A673 (cell line): ENCODE measurements around the gene NR2F1-AS1. TPM values are rescaled to one million over a fixed set of nuclear protein-coding genes. Genes with fewer than 3 reads are reported as not detected.

Experiments used
- BruUV-seq: library from RNA; stranded (reverse); fragments of 400-500 nt; replicated peaks from 2 replicates; lab custom pipeline; 2021; lab: Mats Ljungman, UMichigan
- CTCF ChIA-PET: fragments of 300-600 bp; sonication (Branson Sonifier 250); formaldehyde crosslinking; loops from one replicate; lab custom pipeline; 2022; ENCODE audit warnings: antibody characterized with exemption; lab: Charles Lee
- POLR2A ChIA-PET: fragments of 300-600 bp; sonication (Branson Sonifier 250); formaldehyde crosslinking; loops from one replicate; lab custom pipeline; 2022; ENCODE audit warnings: antibody characterized with exemption; ENCODE audit not compliant: low non-redundant PET; lab: Charles Lee
- DNase-seq: peaks from one replicate; pipeline ENCODE4 v3.0.0-alpha.2; 2015; ENCODE audit warnings: low spot score
- H3K27ac ChIP-seq: fragments of 200-600 bp; sonication (generic); 2 replicates; pipeline ENCODE4 v1.5.1; 2016; ENCODE audit warnings: mixed run types, low read depth, mild to moderate bottlenecking, mixed read lengths, antibody characterized with exemption, low read length; ENCODE audit not compliant: poor library complexity, severe bottlenecking
- H3K27me3 ChIP-seq: fragments of 200-600 bp; sonication (generic); replicated peaks from 2 replicates; pipeline ENCODE4 v1.6.1; 2017; ENCODE audit warnings: mixed run types, low read depth, mild to moderate bottlenecking, mixed read lengths, antibody characterized with exemption, low read length; ENCODE audit not compliant: insufficient read depth, poor library complexity
- H3K36me3 ChIP-seq: fragments of 200-600 bp; sonication (generic); 2 replicates; pipeline ENCODE4 v1.6.1; 2016; ENCODE audit warnings: mixed run types, mild to moderate bottlenecking, mixed read lengths, antibody characterized with exemption, low read length; ENCODE audit not compliant: insufficient read depth, poor library complexity, severe bottlenecking
- H3K4me1 ChIP-seq: fragments of 200-600 bp; sonication (generic); 2 replicates; pipeline ENCODE4 v1.6.1; 2017; ENCODE audit warnings: mixed run types, mild to moderate bottlenecking, mixed read lengths, antibody characterized with exemption, low read length; ENCODE audit not compliant: insufficient read depth, poor library complexity, severe bottlenecking
- H3K4me3 ChIP-seq: fragments of 200-600 bp; sonication (generic); 2 replicates; pipeline ENCODE4 v1.5.1; 2016; ENCODE audit warnings: low read depth, mixed run types, mild to moderate bottlenecking, mixed read lengths, low read length; ENCODE audit not compliant: poor library complexity, severe bottlenecking
- H3K9me3 ChIP-seq: fragments of 200-600 bp; sonication (generic); 2 replicates; pipeline ENCODE4 v1.6.1; 2016; ENCODE audit warnings: mixed run types, low read depth, mild to moderate bottlenecking, mixed read lengths, antibody characterized with exemption, low read length; ENCODE audit not compliant: poor library complexity, severe bottlenecking
- CTCF ChIP-seq: fragments of 300-800, 200-600 bp; sonication (generic); conservative IDR thresholded peaks from 2 replicates; pipeline ENCODE4 v1.5.1; 2017; ENCODE audit warnings: low read depth, mild to moderate bottlenecking, antibody characterized with exemption, low read length, moderate library complexity, mixed read lengths
- EZH2 ChIP-seq: fragments of 200-600 bp; sonication (generic); IDR thresholded peaks from 2 replicates; pipeline ENCODE4 v1.6.1; 2017; ENCODE audit warnings: borderline replicate concordance, low read depth, mild to moderate bottlenecking, mixed read lengths, antibody characterized with exemption, low read length; ENCODE audit not compliant: poor library complexity, severe bottlenecking
- intact Hi-C: fragments of 100-400 bp; cut with micrococcal nuclease; formaldehyde crosslinking; loops from one replicate; pipeline ENCODE4 v1.10.0; 2022; ENCODE audit not compliant: unreplicated experiment
- total RNA-seq: library from RNA; stranded (reverse); gene quantifications from 2 replicates; pipeline ENCODE4 v1.2.3, GENCODE V29; 2021

NR2F1-AS1 gene
- total RNA-seq, 1 experiment from 2014 or later = 2.3 TPM

GRCh38 chr5:93604644-93605515, 23.9 kb upstream of the NR2F1-AS1 start:
- Histone ChIP-seq H3K27ac (no peak overlapping the region), H3K36me3 (no peaks in the 10 kb centered on the region), H3K9me3 (no peaks in the 10 kb centered on the region), H3K4me1 (no peaks in the 10 kb centered on the region), H3K27me3 (peaks cover 69% of the 10 kb centered on the region), H3K4me3 (no peak overlapping the region)
- no TSS peak for BruUV-seq
- no peak for DNase-seq
- intact Hi-C loops = loop anchor here (5.0 kb wide), 1 partner anchor 197 kb away; no protein-coding TSS in a partner anchor
- TF ChIP-seq CTCF = no peak
- TF ChIP-seq EZH2 = no peak
- POLR2A ChIA-PET = no interaction called here
- CTCF ChIA-PET = no interaction called here

GRCh38 chr5:93603793-93604643, 23.0 kb upstream of the NR2F1-AS1 start:
- H3K4me3 ChIP-seq = peak overlapping the region; percentile 29
- no peak overlapping the region for H3K27ac ChIP-seq
- no peaks in the 10 kb centered on the region for H3K4me1 ChIP-seq
- peaks cover 61% of the 10 kb centered on the region for H3K27me3 ChIP-seq
- no peaks in the 10 kb centered on the region for H3K9me3 ChIP-seq
- H3K36me3 ChIP-seq = no peaks in the 10 kb centered on the region
- BruUV-seq = no TSS peak
- intact Hi-C loops = no loop called here
- ChIA-PET CTCF (no interaction called here), POLR2A (no interaction called here)
- DNase-seq = no peak
- TF ChIP-seq CTCF (no peak), EZH2 (no peak)

- Histone ChIP-seq H3K4me1 (no peaks in the 10 kb centered on the region), H3K9me3 (no peaks in the 10 kb centered on the region), H3K27me3 (peaks cover 53% of the 10 kb centered on the region), H3K36me3 (no peaks in the 10 kb centered on the region), H3K27ac (no peak overlapping the region), H3K4me3 (no peak overlapping the region)
- POLR2A ChIA-PET = no interaction called here
- CTCF ChIA-PET = no interaction called here
- intact Hi-C loops = no loop called here
- BruUV-seq = no TSS peak
- no peak for TF ChIP-seq CTCF
- TF ChIP-seq EZH2 = no peak
- no peak for DNase-seq
Measured at GRCh38 chr5:93603078-93603792, 22.2 kb upstream of the NR2F1-AS1 start.
